Spinal cord (tissue), 10 donors: ENCODE results near the gene RARG. TPM values are rescaled to one million over a fixed set of nuclear protein-coding genes. Genes with fewer than 3 reads are reported as not detected.

ENCODE experiments used
- DNase-seq, 6 donors: peaks; one replicate each; pipeline versions ENCODE4 v3.0.0 to v3.0.0-alpha.2; 2013 to 2015; ENCODE audit warnings: low spot score in 6 of 6, low read depth in 4 of 6
- H3K27ac ChIP-seq: one replicate; pipeline ENCODE4 v1.5.1; 2013; ENCODE audit warnings: low read depth, low read length, control low read depth
- H3K27me3 ChIP-seq: one replicate; pipeline ENCODE4 v1.6.1; 2013; ENCODE audit warnings: low read length; ENCODE audit not compliant: control insufficient read depth, insufficient read depth
- H3K36me3 ChIP-seq: one replicate; pipeline ENCODE4 v1.6.1; 2013; ENCODE audit warnings: low read length; ENCODE audit not compliant: control insufficient read depth, insufficient read depth
- H3K4me1 ChIP-seq: one replicate; pipeline ENCODE4 v1.6.1; 2013; ENCODE audit warnings: low read length; ENCODE audit not compliant: control insufficient read depth, insufficient read depth
- H3K4me3 ChIP-seq: one replicate; pipeline ENCODE4 v1.5.1; 2013; ENCODE audit warnings: low read depth, low read length, control low read depth
- H3K9me3 ChIP-seq: one replicate; pipeline ENCODE4 v1.6.1; 2013; ENCODE audit warnings: low read length; ENCODE audit not compliant: control insufficient read depth, insufficient read depth
- WGBS: methylation state at CpG from one replicate; pipeline ENCODE4 v1.1.5; 2013; ENCODE audit warnings: missing lambda C conversion rate; ENCODE audit not compliant: insufficient coverage; 5-methylcytosine and 5-hydroxymethylcytosine counted together
- polyA plus RNA-seq, 2 donors: library from polyadenylated mRNA; unstranded; fragments of 120-200 nt; gene quantifications; one replicate each; pipeline ENCODE4 v1.2.1, GENCODE V29; 2013; ENCODE audit not compliant: insufficient read length in 2 of 2
- total RNA-seq, 2 donors: library from RNA; depleted of rRNA in 1 of 2; stranded (reverse); fragments of 120-200 nt in 1 of 2; fragments of >200 nt in 1 of 2; gene quantifications; one replicate each; pipeline versions ENCODE4 v1.2.3 to v1.2.4, GENCODE V29; 2013 to 2014
- donor health status: healthy.

Gene RARG
- total and polyA plus RNA-seq, 4 donors, result 10.8 to 20.1 (median 15.2) TPM

DNA sequence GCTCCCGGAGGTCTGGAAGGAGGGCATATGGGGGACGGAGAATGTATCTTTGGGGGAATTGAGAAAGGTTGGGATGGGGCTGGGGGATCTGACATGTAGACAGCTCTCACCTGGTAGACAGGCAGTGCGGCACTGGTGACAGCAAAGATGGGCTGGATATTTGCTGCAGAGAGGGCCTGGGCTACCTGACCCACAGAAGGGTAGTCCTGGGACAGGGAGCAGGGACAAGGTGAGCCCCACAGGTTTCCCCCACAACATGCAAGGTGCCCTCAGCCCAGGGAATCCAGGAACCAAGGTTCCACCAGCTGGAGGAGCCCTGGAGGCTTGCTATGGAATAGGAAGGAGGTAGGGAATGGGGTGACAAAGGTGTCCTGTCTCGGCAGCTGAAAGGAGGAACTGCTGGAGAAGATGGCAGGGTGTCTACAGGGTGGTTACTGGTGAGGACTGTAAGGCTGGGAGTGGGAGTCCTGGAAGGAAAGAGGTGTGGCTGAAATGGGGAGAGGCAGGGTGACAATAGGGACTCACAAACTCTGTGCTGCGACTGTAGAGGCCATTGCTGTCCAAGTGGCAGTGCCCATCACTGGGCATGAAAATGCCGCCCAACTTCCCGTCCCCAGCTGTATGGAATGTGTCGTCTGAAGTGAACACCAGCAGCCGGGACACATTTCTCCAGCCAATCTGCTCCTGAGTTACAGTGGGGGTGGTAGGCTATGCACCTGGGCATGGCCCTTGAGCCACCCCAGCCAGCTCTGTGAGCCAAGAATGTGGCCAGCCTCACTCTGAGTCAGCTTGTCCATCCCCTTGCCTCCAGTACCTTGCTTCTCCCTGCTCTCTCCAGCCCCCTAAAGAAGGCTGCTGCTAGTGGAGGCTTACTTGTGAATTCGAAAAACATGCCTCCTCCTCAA is 36.2 kb downstream of the RARG start:
- peaks cover 27% of the 10 kb centered on the region for H3K27me3 ChIP-seq
- peaks cover 10% of the 10 kb centered on the region for H3K4me1 ChIP-seq
- no peak for DNase-seq
- H3K4me3 ChIP-seq, result no peak overlapping the region
- WGBS, result 89% methylated on average over 9 of the region's 10 CpGs
- peaks cover 15% of the 10 kb centered on the region for H3K36me3 ChIP-seq
- H3K9me3 ChIP-seq, result no peaks in the 10 kb centered on the region
- no peak overlapping the region for H3K27ac ChIP-seq

- 100% methylated on average over 1 of the region's 1 CpG for WGBS
- no peak for DNase-seq
- Histone ChIP-seq H3K27ac (no peak overlapping the region), H3K27me3 (peaks cover 27% of the 10 kb centered on the region), H3K36me3 (peaks cover 20% of the 10 kb centered on the region), H3K4me1 (peaks cover 10% of the 10 kb centered on the region), H3K4me3 (no peak overlapping the region), H3K9me3 (no peaks in the 10 kb centered on the region)
Measured at GRCh38 chr12:53194973-53195372, 37.0 kb downstream of the RARG start.

DNA sequence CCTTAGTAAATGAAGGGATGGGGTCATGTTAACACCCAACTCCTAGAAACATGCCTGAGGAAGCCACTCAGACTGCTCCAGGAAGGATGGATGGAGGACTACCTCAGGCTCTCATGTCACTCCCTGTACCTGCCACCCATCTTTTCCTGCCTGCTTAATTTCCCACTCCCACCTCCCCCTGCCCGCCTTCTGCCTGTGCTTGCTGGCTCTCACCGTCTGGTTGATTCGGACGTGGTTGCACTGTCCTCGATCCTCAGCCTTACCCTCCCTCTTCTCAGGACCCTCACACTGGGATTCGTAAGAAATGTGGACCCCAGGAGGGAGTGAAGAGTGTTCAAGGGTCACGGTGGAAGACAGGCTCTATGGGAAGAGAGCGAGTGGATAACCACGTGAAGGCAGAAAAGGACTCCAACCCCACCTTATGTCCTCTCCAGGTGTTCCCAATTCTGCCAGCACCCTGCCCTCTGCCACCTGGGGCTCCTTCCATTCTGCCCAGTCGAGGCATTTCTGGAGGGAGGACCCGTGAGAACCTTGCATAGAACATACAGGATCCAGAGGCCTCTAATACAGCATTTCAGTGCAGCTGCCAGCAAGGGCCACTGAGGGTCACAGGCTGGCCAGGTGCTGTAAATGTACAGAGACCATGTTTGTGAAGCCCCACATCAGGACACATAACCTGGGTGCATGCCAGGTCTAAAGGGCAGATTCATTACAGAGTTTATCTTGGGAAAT is 37.9 kb downstream of the RARG start:
- no peak for DNase-seq
- H3K27ac ChIP-seq, result no peak overlapping the region
- peaks cover 10% of the 10 kb centered on the region for H3K4me1 ChIP-seq
- WGBS, result 65% methylated on average over 8 of the region's 11 CpGs
- no peak overlapping the region for H3K4me3 ChIP-seq
- H3K36me3 ChIP-seq, result peaks cover 23% of the 10 kb centered on the region
- no peaks in the 10 kb centered on the region for H3K9me3 ChIP-seq
- H3K27me3 ChIP-seq, result peaks cover 27% of the 10 kb centered on the region

DNA sequence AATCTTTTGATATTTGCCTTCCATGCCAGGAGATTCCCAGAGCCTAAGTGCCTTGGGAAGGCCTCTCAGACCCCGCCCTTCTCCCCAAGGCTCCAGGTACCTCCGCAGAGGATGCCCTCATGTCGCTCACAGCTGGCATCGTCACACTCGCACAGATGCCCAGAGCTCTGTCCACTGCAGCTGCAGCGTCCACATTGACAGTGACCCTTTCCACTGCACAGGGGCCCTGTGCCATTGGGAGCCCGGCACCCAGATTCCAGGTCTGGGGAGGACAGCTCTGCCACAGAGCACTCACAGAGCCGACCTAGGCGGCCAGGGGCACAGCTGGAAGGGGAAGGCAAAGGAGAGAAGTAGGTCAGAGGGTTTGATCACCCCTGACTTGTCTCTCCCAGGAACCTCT is 39.0 kb downstream of the RARG start:
- H3K4me1 ChIP-seq, result peaks cover 9% of the 10 kb centered on the region
- no peak overlapping the region for H3K27ac ChIP-seq
- 80% methylated on average over 9 of the region's 9 CpGs for WGBS
- H3K27me3 ChIP-seq, result peaks cover 22% of the 10 kb centered on the region
- DNase-seq, result no peak
- H3K4me3 ChIP-seq, result no peak overlapping the region
- H3K36me3 ChIP-seq, result peaks cover 30% of the 10 kb centered on the region
- H3K9me3 ChIP-seq, result no peaks in the 10 kb centered on the region

DNA sequence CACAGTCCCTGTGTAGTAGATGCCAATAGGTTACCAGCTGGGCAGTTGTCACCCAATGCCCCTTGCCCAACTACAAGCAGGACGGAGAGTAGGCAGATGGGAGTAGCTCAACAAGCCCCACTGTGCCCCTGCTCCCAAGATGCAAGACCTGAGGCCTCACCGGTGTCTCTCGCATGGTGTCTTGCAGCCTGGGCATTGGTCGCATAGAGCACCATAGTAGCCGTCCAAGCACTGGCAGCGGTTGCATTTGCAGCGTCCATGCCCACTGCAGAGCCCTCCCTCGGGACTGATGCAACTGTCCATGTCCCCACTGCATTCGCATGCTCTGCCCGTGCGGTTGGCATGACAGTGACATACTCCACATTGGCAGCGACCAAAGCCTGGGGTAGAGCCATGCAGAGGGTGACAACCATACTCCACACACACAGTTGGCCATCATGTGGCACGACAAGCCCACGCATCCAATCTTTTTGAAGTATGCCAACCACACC is 39.4 kb downstream of the RARG start:
- H3K4me3 ChIP-seq, result no peak overlapping the region
- peaks cover 17% of the 10 kb centered on the region for H3K27me3 ChIP-seq
- no peak overlapping the region for H3K27ac ChIP-seq
- H3K4me1 ChIP-seq, result peaks cover 4% of the 10 kb centered on the region
- peaks cover 35% of the 10 kb centered on the region for H3K36me3 ChIP-seq
- no peaks in the 10 kb centered on the region for H3K9me3 ChIP-seq
- WGBS, result 94% methylated on average over 14 of the region's 14 CpGs
- no peak for DNase-seq

DNA sequence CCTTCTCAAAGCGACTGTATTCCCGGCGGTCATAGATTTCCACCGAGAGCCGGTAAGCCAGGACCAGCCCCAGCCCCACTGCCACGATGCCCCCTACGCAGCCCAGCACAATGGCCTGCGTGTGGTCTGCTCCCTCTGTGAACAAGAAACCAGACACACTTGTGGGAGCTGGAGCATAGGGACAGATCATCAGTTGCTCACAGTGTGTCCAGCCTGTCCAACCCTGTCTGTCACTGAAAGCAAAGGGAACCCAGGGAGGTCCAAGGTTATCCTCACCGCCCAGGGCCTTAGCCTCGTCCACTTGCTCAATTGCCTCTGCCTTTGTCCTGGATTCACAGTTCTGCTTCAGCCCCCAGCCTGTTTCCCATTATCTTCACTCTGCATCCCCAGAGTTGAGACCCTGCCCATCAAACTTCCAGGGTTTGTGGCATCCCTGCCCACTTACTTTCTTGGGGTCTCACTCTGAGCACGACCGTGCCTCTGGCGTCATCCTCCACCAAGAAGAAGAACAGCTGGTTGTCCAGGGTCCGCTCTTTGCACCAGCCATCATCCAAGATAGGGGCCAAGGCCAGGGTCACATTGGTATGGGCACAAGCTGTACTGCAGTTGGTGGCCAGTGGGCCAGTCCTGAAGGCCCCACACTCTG is 40.0 kb downstream of the RARG start:
- no peak for DNase-seq
- peaks cover 13% of the 10 kb centered on the region for H3K27me3 ChIP-seq
- H3K4me3 ChIP-seq, result no peak overlapping the region
- H3K27ac ChIP-seq, result no peak overlapping the region
- H3K4me1 ChIP-seq, result no peaks in the 10 kb centered on the region
- H3K9me3 ChIP-seq, result no peaks in the 10 kb centered on the region
- 91% methylated on average over 13 of the region's 14 CpGs for WGBS
- peaks cover 41% of the 10 kb centered on the region for H3K36me3 ChIP-seq

- Histone ChIP-seq H3K27me3 (peaks cover 6% of the 10 kb centered on the region), H3K36me3 (peaks cover 47% of the 10 kb centered on the region), H3K27ac (no peak overlapping the region), H3K4me1 (no peaks in the 10 kb centered on the region), H3K9me3 (no peaks in the 10 kb centered on the region), H3K4me3 (no peak overlapping the region)
- WGBS, result 90% methylated on average over 6 of the region's 11 CpGs
- DNase-seq, result no peak
Measured at GRCh38 chr12:53191096-53191884, 40.7 kb downstream of the RARG start.

- no peaks in the 10 kb centered on the region for H3K27me3 ChIP-seq
- H3K9me3 ChIP-seq, result no peaks in the 10 kb centered on the region
- peak in 2 of 6 donors; percentile 31 to 39 for DNase-seq
- no peak overlapping the region for H3K27ac ChIP-seq
- peaks cover 56% of the 10 kb centered on the region for H3K36me3 ChIP-seq
- no peak overlapping the region for H3K4me3 ChIP-seq
- no peaks in the 10 kb centered on the region for H3K4me1 ChIP-seq
- 39% methylated on average over 11 of the region's 14 CpGs for WGBS
Measured at GRCh38 chr12:53190108-53190729, 41.8 kb downstream of the RARG start.
